ENCODE data around the gene SUMO2. TPM values are rescaled to one million over a fixed set of nuclear protein-coding genes. Genes with fewer than 3 reads are reported as not detected.

SUMO2 gene
- total and polyA plus RNA-seq, 9 of the 15 experiments (the other 6 are each of a cell fraction or from before 2014, with no cell fraction given), result 157 to 733 (median 419) TPM

GRCh38 chr17:75124041-75124818 lies 58.5 kb downstream of the SUMO2 start (continued):
- TF ChIP-seq MNT (conservative IDR thresholded peaks at IDR 0.05) (peak in 1 of 2 experiments; percentile 53; a peak in 2 of 4 replicates), CAMTA2 (CRISPR knock-in tag; conservative IDR thresholded peaks at IDR 0.05) (no peak), JUNB (CRISPR knock-in tag; conservative IDR thresholded peaks at IDR 0.05) (peak; percentile 89), POLR2A (conservative IDR thresholded peaks at IDR 0.05) (peak; percentile 63), EWSR1 (IDR thresholded peaks at IDR 0.05; ENCODE audit: borderline replicate concordance, low read depth, partially characterized antibody) (no peak), E2F6 (IDR thresholded peaks at IDR 0.05; ENCODE audit: borderline replicate concordance in 1 of 2, extremely low read depth in 1 of 2, insufficient read depth in 1 of 2, insufficient read length in 1 of 2, low read depth in 1 of 2, low read length in 1 of 2, poor library complexity in 1 of 2, severe bottlenecking in 1 of 2) (peak in 1 of 2 experiments; percentile 7), FOXK2 (conservative IDR thresholded peaks at IDR 0.05 in 1 of 2, IDR thresholded peaks at IDR 0.05 in 1 of 2; ENCODE audit: low read depth in 2 of 2) (no peak), CUX1 (CRISPR knock-in tag; IDR thresholded peaks at IDR 0.05) (peak; percentile 87), MBD1 (CRISPR knock-in tag; IDR thresholded peaks at IDR 0.05) (no peak), LEF1 (IDR thresholded peaks at IDR 0.05) (peak; percentile 18; the same call in 1 of the 2 replicates), ATF7 (IDR thresholded peaks at IDR 0.05) (peak; percentile 76; the same call in 1 of the 2 replicates), KLF16 (IDR thresholded peaks at IDR 0.05) (0 out of 2 replicates have a peak, but pooled peaks have one; percentile 48), RBM25 (IDR thresholded peaks at IDR 0.05; ENCODE audit: low read depth, low read length, severe bottlenecking) (no peak), CHAMP1 (IDR thresholded peaks at IDR 0.05) (no peak)

Measured in K562 (cell line).